ENCODE measurements around the gene IP6K2.
"Not testable (repeated sequence)": the region's sequence is repeated elsewhere in the genome, so short reads cannot be mapped to it uniquely, and the experiment has no call there.

IP6K2 gene

DNA sequence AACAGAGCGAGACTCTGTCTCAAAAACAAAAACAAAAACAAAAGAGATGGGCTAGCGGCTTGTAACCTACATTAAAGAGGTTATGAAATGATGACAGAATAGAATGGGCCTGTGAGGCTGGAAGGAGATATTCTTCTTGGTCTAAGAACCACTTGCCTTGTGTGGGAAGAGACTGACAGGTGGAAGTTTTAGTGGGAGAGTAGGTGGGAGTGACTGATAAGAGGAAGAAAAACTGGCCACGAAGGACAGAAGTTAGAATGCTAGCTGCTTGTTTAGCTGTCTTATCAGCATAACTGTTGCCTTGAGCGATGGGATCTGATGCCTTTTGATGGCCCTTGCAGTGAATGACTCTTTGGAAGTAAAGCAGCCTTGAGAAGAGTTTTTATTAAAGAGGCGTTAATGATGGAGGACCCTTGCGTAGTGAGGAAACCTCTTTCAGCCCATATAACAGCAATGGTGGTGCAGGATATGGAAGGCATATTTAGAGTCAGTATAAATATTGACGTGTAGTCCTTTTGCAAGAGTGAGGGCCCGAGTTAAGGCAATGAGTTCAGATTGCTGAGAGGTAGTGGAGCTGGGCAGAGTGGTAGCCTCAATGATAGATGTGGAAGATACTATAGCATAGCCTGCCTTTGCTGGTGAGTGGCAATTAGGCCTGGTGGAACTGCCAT, 8.3 kb upstream of the IP6K2 start:
- DNase-seq = not testable (repeated sequence)

DNA sequence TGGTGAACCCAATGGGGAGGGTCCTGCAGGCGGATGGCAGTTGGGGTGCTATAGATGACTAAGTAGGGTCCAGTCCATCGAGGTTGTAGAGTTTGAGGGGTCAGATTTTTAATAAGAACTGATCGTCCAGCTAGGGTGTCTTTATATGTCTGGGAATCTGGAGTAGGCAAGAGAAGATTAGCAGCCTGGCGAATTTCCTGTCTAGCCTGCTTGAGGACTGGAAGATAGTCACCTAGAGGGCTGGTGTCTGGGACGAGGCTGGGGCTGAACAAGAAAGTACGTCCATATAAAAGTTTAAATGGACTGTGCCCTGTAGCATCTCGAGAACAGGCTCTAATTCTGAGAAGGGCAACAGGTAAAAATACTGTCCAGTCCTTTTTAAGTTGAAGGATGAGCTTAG, 6.7 kb upstream of the IP6K2 start:
- no peak for DNase-seq

DNA sequence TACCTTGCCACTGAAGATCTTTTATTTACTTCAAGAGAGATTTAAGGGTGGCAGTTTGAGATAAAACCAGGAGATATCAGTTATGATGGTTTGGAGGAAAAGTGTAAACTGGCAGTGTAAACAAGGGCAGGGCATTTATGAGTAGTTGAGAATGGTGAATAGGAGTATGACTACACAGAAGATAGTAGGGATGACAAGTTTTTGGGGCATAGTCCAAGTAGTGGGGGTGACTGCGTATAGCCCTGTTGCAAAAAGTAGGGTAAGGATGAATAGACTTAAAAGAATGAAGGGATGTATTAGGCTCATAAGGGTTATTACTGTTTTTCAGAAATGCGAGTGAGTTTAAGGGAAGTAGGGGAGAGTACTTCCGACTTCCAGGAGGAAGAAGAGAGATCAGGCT, 6.3 kb upstream of the IP6K2 start:
- not testable (repeated sequence) for DNase-seq

GRCh38 chr3:48716508-48716981, 476 bp downstream of the IP6K2 start:
- DNase-seq = no peak

DNA sequence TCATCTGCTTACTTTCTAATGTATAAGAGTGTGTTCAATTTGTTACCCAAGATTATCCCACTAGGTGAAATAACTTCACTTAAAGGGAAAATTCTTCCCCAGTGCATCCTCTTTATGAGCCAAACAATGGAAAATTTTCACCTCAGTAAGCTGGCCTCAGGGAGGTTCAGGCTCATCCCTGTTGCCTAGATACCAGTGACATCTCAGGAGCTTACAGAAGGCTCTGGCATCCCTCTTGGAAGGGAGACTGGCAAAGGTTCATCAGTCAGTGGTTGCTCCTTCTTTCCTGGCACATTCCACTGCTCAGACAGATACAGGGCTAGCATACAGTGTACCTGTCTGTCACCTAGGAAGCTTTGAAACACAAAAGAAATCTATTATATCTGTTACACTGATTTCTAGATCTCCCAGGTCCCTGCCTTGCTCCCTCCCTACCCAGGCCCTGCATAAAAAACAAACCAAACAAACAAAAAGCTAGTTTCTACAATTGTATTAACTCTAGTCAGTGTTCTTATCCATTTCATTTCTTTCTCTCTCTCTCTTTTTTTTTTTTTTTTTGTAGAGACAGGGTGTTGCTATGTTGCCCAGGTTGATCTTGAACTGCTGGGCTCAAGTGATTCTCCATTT, 1.7 kb downstream of the IP6K2 start:
- no peak for DNase-seq

DNA sequence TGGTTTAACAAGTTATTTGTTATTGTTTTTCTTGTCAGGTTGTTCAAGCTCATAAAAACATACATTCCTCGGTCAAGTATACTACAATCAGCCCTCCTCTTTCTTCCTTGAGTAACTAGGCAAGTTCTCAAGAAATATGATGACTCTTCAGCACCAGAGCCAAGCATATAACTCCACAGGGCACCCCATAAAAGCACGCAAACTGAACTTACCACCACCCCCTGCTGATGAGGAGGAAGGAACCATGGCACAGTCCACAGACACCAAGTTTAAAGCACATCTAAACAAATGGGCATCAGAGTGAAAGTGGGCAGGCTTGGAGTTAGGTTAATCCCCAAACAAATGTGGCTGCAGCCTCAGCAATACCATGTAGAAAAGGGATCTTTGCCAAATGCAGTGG, 5.3 kb downstream of the IP6K2 start:
- no peak for DNase-seq

- DNase-seq = no peak
Observed at GRCh38 chr3:48709051-48709461, 8.0 kb downstream of the IP6K2 start.

DNA sequence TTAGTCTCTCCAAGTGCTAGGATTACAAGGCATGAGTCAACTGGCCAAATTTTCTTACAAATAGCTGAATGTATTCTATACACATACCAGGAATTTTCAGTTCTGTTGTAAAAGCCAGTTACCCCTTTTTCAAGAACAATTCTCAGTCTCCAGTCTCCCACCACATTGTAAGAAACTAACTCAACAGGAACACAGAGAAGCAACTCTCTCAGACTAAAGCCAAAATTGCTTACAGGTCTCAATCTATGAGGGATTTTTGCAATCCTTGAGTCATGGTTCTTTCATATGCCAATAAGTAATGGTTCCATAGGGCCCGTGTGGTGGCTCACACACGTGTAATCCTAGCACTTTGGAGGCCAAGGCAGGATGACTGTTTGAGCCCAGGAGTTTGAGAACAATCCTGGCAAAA, 8.5 kb downstream of the IP6K2 start:
- no peak for DNase-seq

GRCh38 chr3:48707157-48707556, 9.9 kb downstream of the IP6K2 start:
- no peak for DNase-seq

GRCh38 chr3:48702320-48702920, 14.6 kb downstream of the IP6K2 start:
- no peak for DNase-seq

GRCh38 chr3:48700731-48701405, 16.2 kb downstream of the IP6K2 start:
- DNase-seq = no peak

DNA sequence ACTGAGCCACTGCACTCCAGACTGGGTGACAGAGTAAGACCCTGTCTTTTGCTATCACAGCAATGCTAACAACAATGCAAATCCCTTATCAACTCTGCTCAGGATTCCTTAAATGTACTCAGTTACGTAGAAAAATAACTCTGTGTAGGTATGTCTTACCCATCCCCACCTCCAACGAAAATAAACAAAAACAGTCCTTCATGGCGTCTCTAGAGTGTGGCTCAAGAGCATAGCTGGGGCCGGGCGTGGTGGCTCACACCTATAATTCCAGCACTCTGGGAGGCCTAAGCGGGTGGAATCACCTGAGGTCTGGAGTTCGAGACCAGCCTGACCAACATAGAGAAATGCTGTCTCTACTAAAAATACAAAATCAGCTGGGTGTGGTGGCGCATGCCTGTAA, 18.1 kb downstream of the IP6K2 start:
- DNase-seq = no peak

- DNase-seq = no peak
Observed at GRCh38 chr3:48697952-48698351, 19.1 kb downstream of the IP6K2 start.

DNA sequence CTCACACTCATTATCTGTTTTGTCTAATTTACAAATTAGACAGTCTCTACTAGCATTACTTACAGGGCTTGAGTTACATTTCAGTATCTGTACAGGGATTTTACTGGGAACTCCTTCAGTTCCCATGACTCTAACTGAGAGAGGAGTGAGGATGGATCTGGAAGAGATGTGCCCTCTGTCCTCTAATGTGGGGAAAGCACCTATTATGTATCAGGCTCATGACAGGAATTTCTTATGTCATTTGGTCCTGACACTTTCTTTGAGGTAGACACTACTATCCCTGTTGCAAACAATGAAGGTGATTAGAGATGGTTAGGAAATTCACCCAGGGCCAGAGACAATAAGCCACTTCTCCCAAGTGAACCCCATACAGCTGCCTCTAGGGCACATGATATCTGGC, 20.4 kb downstream of the IP6K2 start:
- no peak for DNase-seq

DNA sequence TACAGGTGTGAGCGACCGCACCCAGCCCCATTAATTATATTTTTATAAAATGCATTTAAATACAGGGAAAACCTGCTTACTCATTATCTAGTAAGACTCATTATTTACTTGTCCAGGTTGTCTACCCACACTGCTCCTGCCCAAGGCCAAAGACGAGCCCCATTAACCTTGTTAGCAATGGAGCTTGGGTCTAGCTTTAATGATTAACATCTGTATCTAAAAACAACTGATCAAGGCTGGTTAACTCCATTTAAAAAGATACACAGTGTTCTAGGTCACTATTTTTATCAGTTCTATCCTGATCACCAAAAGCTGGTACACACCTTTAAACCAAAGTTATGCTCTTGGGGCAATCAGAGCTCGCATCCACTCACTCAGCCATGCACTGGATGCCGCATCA, 20.9 kb downstream of the IP6K2 start:
- no peak for DNase-seq

DNA sequence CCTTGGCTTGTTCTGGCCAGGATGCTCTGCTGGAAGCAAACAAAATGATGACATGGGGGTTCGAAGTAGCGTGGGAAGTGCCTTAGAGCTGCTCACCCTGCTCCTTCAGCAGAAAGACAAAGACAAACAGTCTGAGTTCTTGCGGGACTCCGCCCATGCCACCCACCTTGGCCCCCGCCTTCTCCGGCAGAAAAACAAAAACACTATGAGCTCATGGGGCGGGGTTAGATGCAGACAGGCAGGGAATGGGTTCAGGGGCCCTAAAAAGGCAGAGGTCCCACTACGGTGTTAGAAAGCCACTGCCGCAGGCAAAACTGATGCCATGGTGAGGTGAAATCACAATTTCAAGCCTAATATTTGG, 21.6 kb downstream of the IP6K2 start:
- DNase-seq = no peak

DNA sequence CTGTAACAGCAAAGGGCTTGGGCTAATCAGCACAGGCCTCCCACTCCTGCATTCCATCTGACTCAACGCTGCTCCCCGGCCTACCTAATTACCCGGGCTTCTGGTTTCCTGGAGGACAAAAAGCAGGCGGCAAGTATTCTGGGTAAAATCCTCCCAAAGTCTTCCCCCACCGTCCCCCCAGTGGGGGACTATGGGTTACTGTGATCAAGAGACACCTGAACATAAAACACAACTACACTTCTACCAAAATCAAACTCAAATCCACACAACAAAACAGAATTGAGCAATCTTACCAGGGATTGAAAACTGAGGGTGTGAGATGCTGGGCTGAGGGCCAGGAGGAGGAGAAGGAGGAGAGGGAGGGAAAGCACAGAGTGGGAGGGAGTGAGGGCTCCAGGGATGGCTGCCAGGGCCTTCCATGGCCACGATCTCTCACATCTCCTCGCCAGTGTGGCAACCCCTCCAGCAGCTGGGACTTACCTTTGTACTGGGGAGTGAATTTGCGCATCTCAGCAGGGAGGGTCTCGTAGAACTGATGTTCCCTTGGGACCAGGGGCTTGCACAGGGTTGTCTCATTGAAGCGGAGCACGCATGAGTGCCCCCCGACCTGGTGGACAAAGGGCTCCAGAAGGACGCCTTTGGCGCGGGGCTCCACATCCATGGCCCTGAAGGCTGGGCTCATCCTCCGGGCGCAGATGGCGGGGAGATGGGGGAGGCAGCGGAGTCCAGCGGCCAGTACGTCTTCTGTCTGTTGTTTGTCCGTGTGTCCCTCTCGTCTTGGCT, 22.2 kb downstream of the IP6K2 start:
- DNase-seq = no peak

DNA sequence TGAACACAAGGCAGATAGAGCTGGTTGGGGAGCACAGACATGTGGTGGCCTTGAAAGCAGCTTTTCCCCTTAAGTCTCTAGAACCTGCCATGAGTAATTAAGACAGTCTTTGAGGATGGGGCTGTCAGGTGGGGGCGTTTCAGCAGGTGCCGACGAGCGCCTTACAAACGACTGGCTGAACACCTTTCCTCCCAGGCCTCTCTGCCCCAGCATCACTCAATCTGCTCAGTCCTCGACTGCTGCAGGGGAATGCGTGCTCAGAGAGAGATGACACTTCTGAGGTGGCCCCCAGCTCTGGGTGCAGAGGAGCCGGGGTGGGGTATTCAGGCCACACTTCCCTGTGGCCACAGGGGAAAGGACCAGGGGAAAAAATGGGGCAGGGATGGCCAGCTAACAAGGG, 23.2 kb downstream of the IP6K2 start:
- DNase-seq = no peak

- DNase-seq = no peak
Observed at GRCh38 chr3:48692551-48692950, 24.5 kb downstream of the IP6K2 start.

DNA sequence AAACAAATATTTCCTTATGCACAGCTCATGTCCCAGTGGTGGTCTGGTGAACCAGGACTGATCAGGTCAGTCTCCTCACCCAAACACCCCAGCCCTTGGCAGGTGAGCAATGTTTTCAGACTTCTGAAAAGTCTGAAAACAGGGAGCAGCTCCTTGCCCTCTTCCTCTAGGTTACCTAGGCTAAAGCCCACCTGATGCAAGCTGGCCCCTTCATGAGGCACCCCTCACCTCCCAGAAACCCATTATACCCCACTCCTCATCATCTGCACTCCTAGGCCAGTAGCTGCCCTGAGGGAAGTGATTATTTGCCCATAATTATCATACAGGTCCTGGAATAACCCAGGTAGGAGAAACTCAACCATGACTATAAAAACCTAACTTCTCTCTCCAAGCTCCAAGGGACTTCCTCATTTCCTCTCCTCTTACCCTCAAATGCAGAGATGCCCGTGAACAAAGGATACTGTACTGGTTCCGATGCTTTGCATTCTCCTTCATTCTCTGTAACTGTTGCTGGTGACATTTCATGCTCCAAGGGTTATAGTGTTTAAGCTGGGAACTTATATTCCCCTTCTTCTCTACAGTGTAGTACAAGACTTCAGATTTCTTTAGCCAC, 26.1 kb downstream of the IP6K2 start:
- DNase-seq = no peak

GRCh38 chr3:48689384-48689783, 27.6 kb downstream of the IP6K2 start:
- no peak for DNase-seq

DNA sequence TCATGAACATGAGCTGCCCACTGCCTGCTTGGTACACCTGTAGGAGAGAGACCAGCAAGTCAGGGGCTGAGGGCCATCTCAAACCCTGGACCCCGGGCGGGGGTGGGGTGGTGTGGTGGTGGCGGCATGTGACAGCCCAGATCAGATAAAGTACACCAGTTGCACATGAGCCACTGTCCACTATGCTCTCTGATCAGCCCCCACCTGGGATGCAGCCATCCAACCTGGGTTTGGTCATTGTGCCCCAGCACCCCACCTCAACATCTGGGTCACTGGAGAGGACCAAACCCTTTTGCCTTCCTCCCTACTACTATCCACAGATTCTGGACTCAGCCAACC, 28.3 kb downstream of the IP6K2 start:
- no peak for DNase-seq
